CD14-positive monocyte (primary cell): ENCODE data around the gene TXNDC15. TPM values are rescaled to one million over a fixed set of nuclear protein-coding genes. Genes with fewer than 3 reads are reported as not detected.

Experiments
- DNase-seq, 3 donors: peaks; one replicate each; pipeline ENCODE4 v3.0.0-alpha.2; 2011 to 2022
- H2AFZ ChIP-seq: 2 replicates; pipeline ENCODE4 v1.6.0; 2012; ENCODE audit warnings: mild to moderate bottlenecking, low read depth, low read length, inconsistent platforms; ENCODE audit not compliant: insufficient read depth, poor library complexity, severe bottlenecking
- H3K27ac ChIP-seq, 2 donors: 1 replicate in 1 of 2; 2 replicates in 1 of 2; pipeline ENCODE4 v1.5.1; 2012 to 2013; ENCODE audit warnings: low read length in 2 of 2, control low read depth in 1 of 2, inconsistent platforms in 1 of 2, low read depth in 1 of 2, mild to moderate bottlenecking in 1 of 2
- H3K27me3 ChIP-seq, 2 donors: one replicate each; pipeline versions ENCODE4 v1.6.0 to v1.6.1; 2011 to 2013; ENCODE audit warnings: low read length in 2 of 2; ENCODE audit not compliant: control insufficient read depth in 2 of 2, insufficient read depth in 2 of 2
- H3K36me3 ChIP-seq, 2 donors: replicated peaks in 1 of 2; 1 replicate in 1 of 2; 2 replicates in 1 of 2; pipeline versions ENCODE4 v1.5.1 to v1.6.1; 2012 to 2013; ENCODE audit warnings: low read length in 2 of 2, control low read depth in 1 of 2, inconsistent platforms in 1 of 2, mild to moderate bottlenecking in 1 of 2; ENCODE audit not compliant: insufficient read depth in 2 of 2, control insufficient read depth in 1 of 2
- H3K4me1 ChIP-seq, 2 donors: 1 replicate in 1 of 2; 2 replicates in 1 of 2; pipeline versions ENCODE4 v1.5.1 to v1.6.1; 2012 to 2013; ENCODE audit warnings: low read length in 2 of 2, control low read depth in 1 of 2, inconsistent platforms in 1 of 2, mild to moderate bottlenecking in 1 of 2, moderate library complexity in 1 of 2; ENCODE audit not compliant: insufficient read depth in 2 of 2, control insufficient read depth in 1 of 2
- H3K4me2 ChIP-seq: replicated peaks from 2 replicates; pipeline ENCODE3; 2012; ENCODE audit warnings: low read length, moderate library complexity, mild to moderate bottlenecking; ENCODE audit not compliant: poor library complexity, severe bottlenecking; ENCODE audit errors: extremely low read depth
- H3K4me3 ChIP-seq, 3 experiments: fragments of 200-600 bp in 1 of 3; sonication (generic) in 1 of 3; replicated peaks in 1 of 3; 1 replicate in 2 of 3; 2 replicates in 1 of 3; pipeline ENCODE4 v1.5.1; 2011 to 2013; ENCODE audit warnings: low read length in 3 of 3, mild to moderate bottlenecking in 3 of 3, control low read depth in 2 of 3, low read depth in 2 of 3, inconsistent platforms in 1 of 3, moderate library complexity in 1 of 3
- H3K79me2 ChIP-seq: 2 replicates; pipeline ENCODE4 v1.6.0; 2012; ENCODE audit warnings: mild to moderate bottlenecking, control low read depth, inconsistent platforms, low read length, moderate library complexity; ENCODE audit not compliant: insufficient read depth
- H3K9ac ChIP-seq: 2 replicates; pipeline ENCODE4 v1.6.0; 2017; ENCODE audit warnings: low read length, mild to moderate bottlenecking; ENCODE audit not compliant: insufficient read depth, poor library complexity, severe bottlenecking
- H3K9me3 ChIP-seq, 2 donors: replicated peaks in 1 of 2; 1 replicate in 1 of 2; 2 replicates in 1 of 2; pipeline versions ENCODE4 v1.5.1 to v1.6.1; 2012 to 2013; ENCODE audit warnings: low read length in 2 of 2, control low read depth in 1 of 2; ENCODE audit not compliant: control insufficient read depth in 1 of 2, insufficient read depth in 1 of 2
- H4K20me1 ChIP-seq: 2 replicates; pipeline ENCODE4 v1.6.0; 2012; ENCODE audit warnings: mild to moderate bottlenecking, low read length, control low read depth, moderate library complexity; ENCODE audit not compliant: insufficient read depth
- H3K27ac Mint-ChIP-seq, 7 donors: one replicate each; pipeline ENCODE4 v1.8.0; 2020; ENCODE audit warnings: mild to moderate bottlenecking in 7 of 7, mixed read lengths in 7 of 7, moderate library complexity in 6 of 7, inconsistent platforms in 2 of 7
- H3K27me3 Mint-ChIP-seq, 3 donors: one replicate each; pipeline ENCODE4 v1.8.0; 2021 to 2022; ENCODE audit warnings: low read depth in 3 of 3, mild to moderate bottlenecking in 3 of 3, mixed read lengths in 3 of 3, moderate library complexity in 3 of 3, inconsistent platforms in 1 of 3
- H3K36me3 Mint-ChIP-seq, 2 donors: one replicate each; pipeline ENCODE4 v1.8.0; 2020; ENCODE audit warnings: mixed read lengths in 2 of 2, inconsistent platforms in 1 of 2, mild to moderate bottlenecking in 1 of 2
- H3K4me1 Mint-ChIP-seq: one replicate; pipeline ENCODE4 v1.8.0; 2020; ENCODE audit warnings: mild to moderate bottlenecking, mixed read lengths
- H3K4me3 Mint-ChIP-seq, 2 donors: one replicate each; pipeline ENCODE4 v1.8.0; 2020; ENCODE audit warnings: mild to moderate bottlenecking in 2 of 2, mixed read lengths in 2 of 2, moderate library complexity in 1 of 2
- H3K9me3 Mint-ChIP-seq, 7 donors: one replicate each; pipeline ENCODE4 v1.8.0; 2020 to 2022; ENCODE audit warnings: mixed read lengths in 7 of 7, mild to moderate bottlenecking in 6 of 7, moderate library complexity in 6 of 7, inconsistent platforms in 2 of 7
- CTCF ChIP-seq: fragments of 200-600 bp; IDR thresholded peaks from one replicate; pipeline ENCODE4 v1.8.0; 2022; ENCODE audit warnings: antibody characterized with exemption, mild to moderate bottlenecking
- WGBS: methylation state at CpG from one replicate; pipeline ENCODE4 v1.1.5; 2013; ENCODE audit warnings: missing lambda C conversion rate; ENCODE audit not compliant: insufficient coverage; 5-methylcytosine and 5-hydroxymethylcytosine counted together
- intact Hi-C, 2 donors: fragments of 100-400 bp; cut with micrococcal nuclease; formaldehyde crosslinking; loops; one replicate each; pipeline versions ENCODE4 v1.15.0 to v1.15.1; 2023
- polyA plus RNA-seq, 3 donors: library from polyadenylated mRNA; depleted of rRNA in 1 of 3; unstranded in 2 of 3; stranded (reverse) in 1 of 3; fragments of 300-500 nt in 2 of 3; fragments of >200 nt in 1 of 3; fragmentation: Illumina TruSeq in 2 of 3; gene quantifications; 1 replicate in 2 of 3; 2 replicates in 1 of 3; pipeline ENCODE4 v1.2.3, GENCODE V29; 2012 to 2021

Gene TXNDC15
- polyA plus RNA-seq, 3 donors: 24.1 to 30.9 (median 28.0) TPM

DNA sequence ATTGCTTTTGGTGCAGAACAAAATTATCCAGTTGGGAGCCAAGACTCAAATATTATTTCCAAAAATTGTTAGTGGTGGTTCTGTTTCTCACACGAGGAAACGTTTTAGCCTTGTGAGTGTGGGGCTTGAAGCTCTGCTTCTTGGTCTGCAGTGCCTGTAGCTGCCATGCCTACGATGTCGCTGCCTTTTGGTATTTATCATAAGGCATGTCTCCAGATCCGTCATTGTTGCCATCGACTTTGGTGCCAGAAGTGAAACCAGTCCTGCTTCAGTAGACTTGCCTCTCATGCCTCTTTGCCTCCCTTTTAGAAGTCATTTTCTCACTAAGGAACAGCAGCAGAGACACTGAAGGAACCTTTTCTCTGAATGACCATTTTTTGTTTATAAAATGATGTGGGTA is 63.9 kb downstream of the TXNDC15 start:
- peak overlapping the region in 1 of 7 donors; percentile 38 for H3K27ac Mint-ChIP-seq
- no peaks in the 10 kb centered on the region for H3K79me2 ChIP-seq
- H3K36me3 ChIP-seq: peaks cover 25 to 37% of the 10 kb centered on the region in 2 donors
- H3K9me3 ChIP-seq: no peaks in the 10 kb centered on the region
- no peak overlapping the region for H3K4me3 Mint-ChIP-seq
- H3K27me3 Mint-ChIP-seq: no peaks in the 10 kb centered on the region
- H3K36me3 Mint-ChIP-seq: peaks cover 52 to 65% of the 10 kb centered on the region in 2 donors
- H3K4me3 ChIP-seq: no peak overlapping the region
- 100% methylated on average over 5 of the region's 6 CpGs for WGBS
- H3K27me3 ChIP-seq: no peaks in the 10 kb centered on the region
- no peak overlapping the region for H2AFZ ChIP-seq
- intact Hi-C loops: no loop called here
- no peak overlapping the region for H3K27ac ChIP-seq
- H3K4me1 Mint-ChIP-seq: no peaks in the 10 kb centered on the region
- H3K4me2 ChIP-seq: no peak overlapping the region
- no peak overlapping the region for H3K9ac ChIP-seq
- H3K9me3 Mint-ChIP-seq: no peaks in the 10 kb centered on the region
- no peak for TF ChIP-seq CTCF
- H3K4me1 ChIP-seq: no peaks in the 10 kb centered on the region
- DNase-seq: no peak
- no peaks in the 10 kb centered on the region for H4K20me1 ChIP-seq

GRCh38 chr5:134939500-134939899 is 65.3 kb downstream of the TXNDC15 start:
- Histone ChIP-seq H3K4me3 (no peak overlapping the region), H3K4me1 (no peaks in the 10 kb centered on the region), H3K9ac (no peak overlapping the region), H3K27me3 (no peaks in the 10 kb centered on the region), H3K36me3 (peaks cover 25 to 26% of the 10 kb centered on the region in 2 donors), H4K20me1 (no peaks in the 10 kb centered on the region), H3K27ac (no peak overlapping the region), H2AFZ (no peak overlapping the region), H3K79me2 (no peaks in the 10 kb centered on the region), H3K9me3 (no peaks in the 10 kb centered on the region), H3K4me2 (no peak overlapping the region)
- WGBS: no CpG with 5 or more reads among the region's 1 CpG
- H3K27ac Mint-ChIP-seq: peak overlapping the region in 1 of 7 donors; percentile 30
- TF ChIP-seq CTCF: no peak
- no peak overlapping the region for H3K4me3 Mint-ChIP-seq
- DNase-seq: no peak
- H3K36me3 Mint-ChIP-seq: peaks cover 42 to 55% of the 10 kb centered on the region in 2 donors
- no peaks in the 10 kb centered on the region for H3K9me3 Mint-ChIP-seq
- intact Hi-C loops: no loop called here
- H3K27me3 Mint-ChIP-seq: no peaks in the 10 kb centered on the region
- no peaks in the 10 kb centered on the region for H3K4me1 Mint-ChIP-seq
